Measurements from ENCODE around the gene ZP1.

ZP1 gene

GRCh38 chr11:60910281-60910687, 42.9 kb downstream of the ZP1 start:
- no peak for DNase-seq (ENCODE audit: insufficient read length, low spot score)
- no peak for FAIRE-seq

GRCh38 chr11:60910711-60911380, 43.5 kb downstream of the ZP1 start:
- FAIRE-seq (no peak), DNase-seq (ENCODE audit: insufficient read length, low spot score) (no peak)
- no peak for TF ChIP-seq CTCF (IDR thresholded peaks at IDR 0.05; ENCODE audit: insufficient read depth, missing control alignments)

More at GRCh38 chr11:60910281-60910687, 42.9 kb downstream of the ZP1 start:
- no peak for TF ChIP-seq CTCF (IDR thresholded peaks at IDR 0.05; ENCODE audit: insufficient read depth, missing control alignments)

GRCh38 chr11:60912223-60912850, 45.0 kb downstream of the ZP1 start:
- DNase-seq (ENCODE audit: insufficient read length, low spot score) (no peak), FAIRE-seq (no peak)
- no peak for TF ChIP-seq CTCF (IDR thresholded peaks at IDR 0.05; ENCODE audit: insufficient read depth, missing control alignments)

- no peak for DNase-seq (ENCODE audit: insufficient read length, low spot score)
- FAIRE-seq: no peak
- no peak for TF ChIP-seq CTCF (IDR thresholded peaks at IDR 0.05; ENCODE audit: insufficient read depth, missing control alignments)
These were observed 45.6 kb downstream of the ZP1 start for GRCh38 chr11:60912851-60913528.

GRCh38 chr11:60913793-60914632, 46.7 kb downstream of the ZP1 start, which contains the start of gene TMEM109:
Gene TMEM109, plus strand, starts transcription at chr11:60914158. Its CDS starts 5,536 bp downstream, at chr11:60919694.
- FAIRE-seq (no peak), DNase-seq (ENCODE audit: insufficient read length, low spot score) (peak; percentile 98)
- no peak for TF ChIP-seq CTCF (IDR thresholded peaks at IDR 0.05; ENCODE audit: insufficient read depth, missing control alignments)

- DNase-seq (ENCODE audit: insufficient read length, low spot score) (no peak), FAIRE-seq (no peak)
- no peak for TF ChIP-seq CTCF (IDR thresholded peaks at IDR 0.05; ENCODE audit: insufficient read depth, missing control alignments)
These were observed 47.4 kb downstream of the ZP1 start for GRCh38 chr11:60914633-60915247.
